Kidney (tissue), 14 donors: ENCODE results near the gene TRNAU1AP. TPM values are rescaled to one million over a fixed set of nuclear protein-coding genes. Genes with fewer than 3 reads are reported as not detected.
"Not testable (repeated sequence)": the region's sequence is repeated elsewhere in the genome, so short reads cannot be mapped to it uniquely, and the experiment has no call there.

ENCODE experiments used
- DNase-seq, 5 donors: peaks; one replicate each; pipeline ENCODE4 v3.0.0-alpha.2; 2013 to 2020
- FAIRE-seq: peaks from 2 replicates; lab custom pipeline; 2012; peaks lifted over from hg19 to GRCh38; lab: Jason Lieb, UNC
- H3K27ac ChIP-seq, 2 donors: one replicate each; pipeline ENCODE4 v1.7.0; 2013; ENCODE audit warnings: low read depth in 2 of 2, low read length in 2 of 2, inconsistent platforms in 1 of 2
- H3K27me3 ChIP-seq: one replicate; pipeline ENCODE4 v1.7.1; 2013; ENCODE audit warnings: low read length, inconsistent platforms; ENCODE audit not compliant: control insufficient read depth, insufficient read depth
- H3K36me3 ChIP-seq, 3 donors: one replicate each; pipeline versions ENCODE4 v1.7.0 to v1.7.1; 2013; ENCODE audit warnings: low read length in 3 of 3, control low read depth in 1 of 3, inconsistent platforms in 1 of 3; ENCODE audit not compliant: insufficient read depth in 3 of 3, control insufficient read depth in 2 of 3
- H3K4me1 ChIP-seq, 3 donors: one replicate each; pipeline versions ENCODE4 v1.7.0 to v1.7.1; 2013; ENCODE audit warnings: low read length in 3 of 3, inconsistent platforms in 1 of 3, low read depth in 1 of 3; ENCODE audit not compliant: control insufficient read depth in 2 of 3, insufficient read depth in 2 of 3
- H3K4me3 ChIP-seq, 3 donors: one replicate each; pipeline versions ENCODE4 v1.7.0 to v1.8.1; 2013; ENCODE audit warnings: low read length in 3 of 3, control low read depth in 1 of 3, inconsistent platforms in 1 of 3
- H3K9ac ChIP-seq, 3 donors: one replicate each; pipeline versions ENCODE4 v1.7.0 to v1.7.1; 2013; ENCODE audit warnings: low read length in 3 of 3, control low read depth in 1 of 3, inconsistent platforms in 1 of 3
- H3K9me3 ChIP-seq, 3 donors: one replicate each; pipeline versions ENCODE4 v1.7.0 to v1.7.1; 2013; ENCODE audit warnings: low read length in 3 of 3, control low read depth in 1 of 3, inconsistent platforms in 1 of 3; ENCODE audit not compliant: control insufficient read depth in 2 of 3, insufficient read depth in 1 of 3
- intact Hi-C: fragments of 100-400 bp; cut with DNase I; formaldehyde crosslinking; loops from one replicate; pipeline ENCODE4 v1.11.1; 2022
- polyA plus RNA-seq: library from polyadenylated mRNA; stranded (reverse); fragments of 350-450 nt; fragmentation: Illumina TruSeq; extraction: RNeasy Lipid Tissue Mini Kit (QIAGEN cat#74804); gene quantifications from one replicate; pipeline ENCODE4 v1.2.3, GENCODE V29; 2014; ENCODE audit warnings: low read depth, low replicate concordance; ENCODE audit not compliant: insufficient read depth
- total RNA-seq: library from RNA; stranded (reverse); fragmentation: NEBNext Ultra II Directional; extraction: Animal tissue kit (Norgen Biotek cat#: 25700); gene quantifications from one replicate; pipeline ENCODE4 v1.2.1, GENCODE V29; 2021
- TF ChIP-seq, protein P1 (sequence below): IDR thresholded peaks from 3 replicates; pipeline ENCODE4 v1.5.1; 2012; ENCODE audit warnings: mild to moderate bottlenecking, moderate library complexity, borderline replicate concordance; ENCODE audit not compliant: insufficient read depth; ENCODE audit errors: extremely low read depth
- donor health status: control.
- donor health status: control.
- donor health status: control.
- donor health status: control.
- donor health status: control.
- donor health status: DM: yes; HTN: yes; CAD: no.
- donor health status: Normal renal cell carcinoma (clear cell type).

Gene TRNAU1AP
- total and polyA plus RNA-seq, 2 donors from 2014 or later, result 27.7 to 30.2 TPM

- no peak overlapping the region for H3K9ac ChIP-seq
- H3K4me3 ChIP-seq, result no peak overlapping the region
- no peaks in the 10 kb centered on the region for H3K27me3 ChIP-seq
- H3K9me3 ChIP-seq, result no peaks in the 10 kb centered on the region
- no peak for DNase-seq
- intact Hi-C loops, result no loop called here
- no peak overlapping the region for H3K27ac ChIP-seq
- no peak for FAIRE-seq
- TF ChIP-seq, protein P1, sequence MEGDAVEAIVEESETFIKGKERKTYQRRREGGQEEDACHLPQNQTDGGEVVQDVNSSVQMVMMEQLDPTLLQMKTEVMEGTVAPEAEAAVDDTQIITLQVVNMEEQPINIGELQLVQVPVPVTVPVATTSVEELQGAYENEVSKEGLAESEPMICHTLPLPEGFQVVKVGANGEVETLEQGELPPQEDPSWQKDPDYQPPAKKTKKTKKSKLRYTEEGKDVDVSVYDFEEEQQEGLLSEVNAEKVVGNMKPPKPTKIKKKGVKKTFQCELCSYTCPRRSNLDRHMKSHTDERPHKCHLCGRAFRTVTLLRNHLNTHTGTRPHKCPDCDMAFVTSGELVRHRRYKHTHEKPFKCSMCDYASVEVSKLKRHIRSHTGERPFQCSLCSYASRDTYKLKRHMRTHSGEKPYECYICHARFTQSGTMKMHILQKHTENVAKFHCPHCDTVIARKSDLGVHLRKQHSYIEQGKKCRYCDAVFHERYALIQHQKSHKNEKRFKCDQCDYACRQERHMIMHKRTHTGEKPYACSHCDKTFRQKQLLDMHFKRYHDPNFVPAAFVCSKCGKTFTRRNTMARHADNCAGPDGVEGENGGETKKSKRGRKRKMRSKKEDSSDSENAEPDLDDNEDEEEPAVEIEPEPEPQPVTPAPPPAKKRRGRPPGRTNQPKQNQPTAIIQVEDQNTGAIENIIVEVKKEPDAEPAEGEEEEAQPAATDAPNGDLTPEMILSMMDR, result no peak
- no peaks in the 10 kb centered on the region for H3K4me1 ChIP-seq
- H3K36me3 ChIP-seq, result no peaks in the 10 kb centered on the region
Measured at GRCh38 chr1:28540651-28541050, 12.2 kb upstream of the TRNAU1AP start.

GRCh38 chr1:28541414-28542015, 11.4 kb upstream of the TRNAU1AP start:
- H3K4me1 ChIP-seq, H3K27me3 ChIP-seq, intact Hi-C loops, H3K36me3 ChIP-seq, H3K4me3 ChIP-seq, H3K9me3 ChIP-seq, H3K27ac ChIP-seq, FAIRE-seq, H3K9ac ChIP-seq, DNase-seq: not testable (repeated sequence)

- no peaks in the 10 kb centered on the region for H3K36me3 ChIP-seq
- H3K9me3 ChIP-seq, result no peaks in the 10 kb centered on the region
- no peaks in the 10 kb centered on the region for H3K4me1 ChIP-seq
- H3K27ac ChIP-seq, result no peak overlapping the region
- DNase-seq, result no peak
- TF ChIP-seq, protein P1, result no peak
- no peaks in the 10 kb centered on the region for H3K27me3 ChIP-seq
- H3K4me3 ChIP-seq, result no peak overlapping the region
- FAIRE-seq, result no peak
- no peak overlapping the region for H3K9ac ChIP-seq
- intact Hi-C loops, result no loop called here
Measured at GRCh38 chr1:28545246-28545628, 7.6 kb upstream of the TRNAU1AP start.

DNA sequence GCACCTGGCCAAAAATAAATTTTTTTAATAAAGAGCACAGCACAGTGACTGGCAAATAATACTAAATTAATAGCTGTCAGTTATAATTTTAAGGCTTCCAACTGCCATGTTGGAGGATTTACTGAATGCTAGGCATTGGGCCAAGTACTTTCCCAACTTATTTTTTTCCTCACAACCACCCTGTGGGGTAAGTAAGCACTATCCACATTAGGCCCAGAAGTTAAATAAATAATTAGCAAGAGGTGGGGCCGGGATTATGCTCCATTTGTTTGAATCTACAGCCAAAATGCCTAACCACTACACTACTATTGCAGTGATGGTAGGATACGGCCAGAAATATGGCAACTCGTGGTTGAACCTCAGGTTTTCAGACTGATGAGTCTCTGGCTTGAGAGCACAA, 4.6 kb upstream of the TRNAU1AP start:
- intact Hi-C loops, result no loop called here
- Histone ChIP-seq H3K27ac (no peak overlapping the region), H3K4me1 (no peaks in the 10 kb centered on the region), H3K36me3 (no peaks in the 10 kb centered on the region), H3K4me3 (no peak overlapping the region), H3K9ac (no peak overlapping the region), H3K27me3 (no peaks in the 10 kb centered on the region), H3K9me3 (no peaks in the 10 kb centered on the region)
- TF ChIP-seq, protein P1, result no peak
- FAIRE-seq, result no peak
- DNase-seq, result no peak
